ENCODE measurements around the gene FCN1.
A peak's percentile ranks its signal among the peaks of the same experiment; 100 is the strongest.

Gene FCN1

GRCh38 chr9:134928436-134929192 lies 10.9 kb upstream of the FCN1 start:
- no peaks in the 10 kb centered on the region for H3K4me1 ChIP-seq
- intact Hi-C loops (cut with DNase I; ENCODE audit: low total_unique reads): no loop called here
- no peaks in the 10 kb centered on the region for H3K36me3 ChIP-seq
- DNase-seq: peak in 1 of 2 donors; percentile 63
- H3K9me3 ChIP-seq: no peaks in the 10 kb centered on the region
- H3K27ac ChIP-seq: no peak overlapping the region
- no peak for TF ChIP-seq CTCF (IDR thresholded peaks at IDR 0.05)
- H3K4me3 ChIP-seq: no peak overlapping the region
- peaks cover 0 to 38% of the 10 kb centered on the region in 2 donors for H3K27me3 ChIP-seq

GRCh38 chr9:134925011-134925511 lies 7.3 kb upstream of the FCN1 start:
- no peaks in the 10 kb centered on the region for H3K4me1 ChIP-seq
- peaks cover 0 to 17% of the 10 kb centered on the region in 2 donors for H3K27me3 ChIP-seq
- H3K27ac ChIP-seq: no peak overlapping the region
- H3K4me3 ChIP-seq: no peak overlapping the region
- DNase-seq: peak in 1 of 2 donors; percentile 59
- intact Hi-C loops (cut with DNase I; ENCODE audit: low total_unique reads): no loop called here
- no peaks in the 10 kb centered on the region for H3K36me3 ChIP-seq
- no peak for TF ChIP-seq CTCF (IDR thresholded peaks at IDR 0.05)
- H3K9me3 ChIP-seq: peaks cover 0 to 5% (median under 1%) of the 10 kb centered on the region in 3 donors

GRCh38 chr9:134923466-134923865 lies 5.8 kb upstream of the FCN1 start:
- intact Hi-C loops (cut with DNase I; ENCODE audit: low total_unique reads): no loop called here
- Histone ChIP-seq H3K36me3 (no peaks in the 10 kb centered on the region), H3K4me3 (no peak overlapping the region), H3K27ac (no peak overlapping the region), H3K9me3 (peaks cover 0 to 21% (median 13%) of the 10 kb centered on the region in 3 donors), H3K4me1 (no peaks in the 10 kb centered on the region), H3K27me3 (peaks cover 0 to 6% of the 10 kb centered on the region in 2 donors)
- peak in 1 of 2 donors; percentile 41 for DNase-seq
- TF ChIP-seq CTCF (IDR thresholded peaks at IDR 0.05): no peak

- peak in 1 of 2 donors; percentile 60 for DNase-seq
- peaks cover 0 to 22% (median 13%) of the 10 kb centered on the region in 3 donors for H3K9me3 ChIP-seq
- H3K4me1 ChIP-seq: no peaks in the 10 kb centered on the region
- intact Hi-C loops (cut with DNase I; ENCODE audit: low total_unique reads): no loop called here
- no peak for TF ChIP-seq CTCF (IDR thresholded peaks at IDR 0.05)
- H3K27ac ChIP-seq: no peak overlapping the region
- peaks cover 0 to 9% of the 10 kb centered on the region in 2 donors for H3K27me3 ChIP-seq
- no peak overlapping the region for H3K4me3 ChIP-seq
- H3K36me3 ChIP-seq: no peaks in the 10 kb centered on the region
Measured at GRCh38 chr9:134922932-134923240, 5.2 kb upstream of the FCN1 start.

GRCh38 chr9:134922066-134922931 lies 4.6 kb upstream of the FCN1 start:
- Histone ChIP-seq H3K27ac (no peak overlapping the region), H3K27me3 (peaks cover 0 to 13% of the 10 kb centered on the region in 2 donors), H3K9me3 (peaks cover 0 to 22% (median 13%) of the 10 kb centered on the region in 3 donors), H3K4me1 (no peaks in the 10 kb centered on the region), H3K4me3 (no peak overlapping the region), H3K36me3 (no peaks in the 10 kb centered on the region)
- no peak for TF ChIP-seq CTCF (IDR thresholded peaks at IDR 0.05)
- intact Hi-C loops (cut with DNase I; ENCODE audit: low total_unique reads): no loop called here
- DNase-seq: peak; percentile 65 to 72

Data from tibial artery (tissue), 4 donors.